Measurements from ENCODE around the gene OXCT2. TPM values are rescaled to one million over a fixed set of nuclear protein-coding genes. Genes with fewer than 3 reads are reported as not detected.
A peak's percentile ranks its signal among the peaks of the same experiment; 100 is the strongest.
"Not testable (repeated sequence)": the region's sequence is repeated elsewhere in the genome, so short reads cannot be mapped to it uniquely, and the experiment has no call there.

The OXCT2 gene
- total RNA-seq, 1 experiment from 2014 or later, result 1.1 TPM

- in situ Hi-C loops (cut with HindIII; ENCODE audit: low pct_unique_long_range_greater_than_20kb, low sequenced_read_pairs), result no loop called here
- DNase-seq (ENCODE audit: low read depth), result peak; percentile 62
Measured at GRCh38 chr1:39788758-39789570, 17.8 kb upstream of the OXCT2 start, which contains the start of gene BMP8B. Gene BMP8B (minus strand): TSS chr1:39788865. CDS start chr1:39788485, 380 bp downstream.

DNA sequence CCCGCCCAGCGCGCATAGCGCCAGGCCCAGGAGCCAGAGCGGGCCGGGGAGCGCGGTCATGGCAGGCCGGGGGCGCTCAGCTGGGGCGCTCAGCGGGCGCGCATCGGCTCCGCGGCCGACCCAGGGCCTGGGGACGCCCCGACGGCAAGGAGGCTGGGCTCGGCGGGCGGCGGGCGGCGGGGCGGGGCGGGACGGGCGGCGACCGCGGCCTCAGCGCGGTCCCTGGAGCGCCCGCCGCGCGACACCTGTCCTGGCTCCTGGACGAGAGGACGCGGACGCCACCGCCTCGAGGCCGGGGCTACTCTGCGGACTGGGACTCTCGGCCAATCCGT is 17.2 kb upstream of the OXCT2 start:
- DNase-seq (ENCODE audit: low read depth), result no peak
- in situ Hi-C loops (cut with HindIII; ENCODE audit: low pct_unique_long_range_greater_than_20kb, low sequenced_read_pairs), result no loop called here

DNA sequence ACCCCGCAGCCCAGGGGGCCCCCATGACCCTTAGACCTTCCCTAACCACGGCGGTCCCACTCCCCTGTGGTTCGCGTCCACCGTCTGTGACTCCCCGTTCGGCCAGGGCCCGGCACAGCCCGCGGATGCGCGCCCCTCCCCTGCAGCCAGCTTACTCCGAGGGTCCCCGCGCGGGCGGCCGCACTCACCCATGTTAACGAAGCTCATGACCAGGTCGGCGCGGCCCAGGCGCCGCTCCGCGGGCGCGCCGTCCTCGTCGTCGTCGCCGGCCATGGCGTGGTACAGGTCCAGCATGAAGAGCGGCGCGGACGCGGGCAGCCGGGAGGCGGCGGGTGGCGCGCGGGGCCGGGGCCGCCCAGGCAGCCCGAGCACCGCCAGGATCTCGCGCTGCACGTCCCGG is 16.8 kb upstream of the OXCT2 start:
- in situ Hi-C loops (cut with HindIII; ENCODE audit: low pct_unique_long_range_greater_than_20kb, low sequenced_read_pairs); DNase-seq (ENCODE audit: low read depth): not testable (repeated sequence)

DNA sequence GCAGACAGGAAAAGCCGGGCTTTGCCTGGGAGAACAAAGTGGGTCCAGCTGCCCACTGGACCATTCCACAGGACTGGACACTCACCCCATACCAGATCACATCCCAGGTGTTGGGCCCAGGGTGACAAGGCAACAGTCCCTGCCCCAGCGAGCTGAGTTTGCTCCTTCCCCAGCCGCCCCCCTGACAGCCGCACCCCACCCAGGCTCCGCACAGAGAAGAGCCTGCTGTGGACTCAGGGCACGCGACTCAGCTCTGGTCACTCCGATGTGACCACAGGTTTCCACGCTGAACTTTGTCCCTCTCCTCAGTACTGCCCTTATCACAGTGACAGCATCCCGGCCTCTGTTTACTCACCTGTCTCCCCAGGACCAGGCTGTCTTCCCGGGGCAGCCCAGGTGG is 16.3 kb upstream of the OXCT2 start:
- in situ Hi-C loops (cut with HindIII; ENCODE audit: low pct_unique_long_range_greater_than_20kb, low sequenced_read_pairs), result no loop called here
- no peak for DNase-seq (ENCODE audit: low read depth)

DNA sequence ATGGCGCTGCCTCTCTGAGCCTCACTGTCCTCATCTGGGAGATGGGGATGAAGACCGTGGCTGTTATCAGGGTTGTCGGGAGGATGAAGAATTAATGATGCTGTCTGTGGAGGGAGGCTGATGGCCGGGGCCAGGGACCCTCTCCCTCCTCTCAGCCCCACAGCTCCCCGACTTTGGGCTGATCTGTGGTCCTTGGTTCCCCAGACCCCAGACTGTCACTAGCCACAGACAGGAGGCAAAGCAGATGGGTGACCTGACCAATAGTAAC is 15.9 kb upstream of the OXCT2 start:
- in situ Hi-C loops (cut with HindIII; ENCODE audit: low pct_unique_long_range_greater_than_20kb, low sequenced_read_pairs), result not testable (repeated sequence)

DNA sequence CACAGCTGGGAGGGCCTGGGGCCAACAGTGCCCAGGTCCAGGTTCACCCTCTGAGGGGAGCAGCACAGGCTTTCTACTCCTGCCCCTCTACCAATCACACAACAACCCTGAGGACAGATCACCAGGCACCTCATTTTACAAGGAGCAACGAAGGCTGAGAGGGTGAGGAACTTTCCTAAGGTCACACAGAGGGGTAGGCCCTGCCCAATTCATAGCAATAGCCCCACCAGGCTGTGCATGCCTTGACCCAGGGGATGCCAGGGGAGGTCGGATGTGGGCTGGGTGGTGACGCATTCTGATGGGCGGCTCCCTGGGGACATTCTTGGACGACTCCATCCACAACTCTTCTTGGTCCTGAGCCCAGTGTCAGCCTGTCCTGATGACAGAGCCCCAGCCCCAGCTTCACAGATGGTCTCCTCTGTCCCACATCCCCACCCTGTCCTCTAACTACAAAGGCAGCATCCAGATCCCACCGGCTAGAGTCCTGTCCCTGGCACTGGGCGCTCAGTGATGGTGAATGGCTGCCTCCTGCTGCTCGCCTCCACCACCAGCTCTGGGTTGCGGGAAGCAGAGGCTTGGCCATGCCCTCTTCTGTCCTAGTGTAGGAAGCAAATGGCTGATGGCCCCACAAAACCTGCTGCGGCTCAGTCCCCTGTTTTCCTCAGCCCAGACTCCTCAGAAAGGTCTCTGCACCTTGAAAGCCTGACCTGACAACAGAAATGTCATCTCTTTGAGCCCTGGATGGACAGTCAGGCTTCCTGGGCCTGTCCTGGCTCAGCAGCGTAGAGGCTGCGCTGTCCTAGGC is 15.4 kb upstream of the OXCT2 start:
- in situ Hi-C loops (cut with HindIII; ENCODE audit: low pct_unique_long_range_greater_than_20kb, low sequenced_read_pairs); DNase-seq (ENCODE audit: low read depth): not testable (repeated sequence)

More for the DNA sequence above, 15.9 kb upstream of the OXCT2 start:
- DNase-seq (ENCODE audit: low read depth), result not testable (repeated sequence)

DNA sequence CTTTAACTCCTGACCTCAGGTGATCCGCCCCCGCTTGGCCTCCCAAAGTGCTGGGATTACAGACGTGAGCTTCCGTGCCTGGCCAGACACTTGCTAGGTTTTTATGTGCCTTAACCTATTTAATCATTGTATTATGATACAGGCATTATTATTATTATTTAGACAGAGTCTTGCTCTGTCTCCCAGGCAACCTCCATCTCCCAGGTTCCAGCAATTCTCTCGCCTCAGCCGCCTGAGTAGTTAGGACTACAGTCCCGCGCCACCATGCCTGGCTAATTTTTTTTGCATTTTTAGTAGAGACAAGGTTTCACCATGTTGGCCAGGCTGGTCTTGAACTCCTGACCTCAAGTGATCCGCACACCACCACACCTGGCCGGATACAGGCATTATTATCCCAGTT is 11.5 kb upstream of the OXCT2 start:
- in situ Hi-C loops (cut with HindIII; ENCODE audit: low pct_unique_long_range_greater_than_20kb, low sequenced_read_pairs); DNase-seq (ENCODE audit: low read depth): not testable (repeated sequence)

- in situ Hi-C loops (cut with HindIII; ENCODE audit: low pct_unique_long_range_greater_than_20kb, low sequenced_read_pairs), result no loop called here
- no peak for DNase-seq (ENCODE audit: low read depth)
Measured at GRCh38 chr1:39782103-39782502, 11.0 kb upstream of the OXCT2 start.

DNA sequence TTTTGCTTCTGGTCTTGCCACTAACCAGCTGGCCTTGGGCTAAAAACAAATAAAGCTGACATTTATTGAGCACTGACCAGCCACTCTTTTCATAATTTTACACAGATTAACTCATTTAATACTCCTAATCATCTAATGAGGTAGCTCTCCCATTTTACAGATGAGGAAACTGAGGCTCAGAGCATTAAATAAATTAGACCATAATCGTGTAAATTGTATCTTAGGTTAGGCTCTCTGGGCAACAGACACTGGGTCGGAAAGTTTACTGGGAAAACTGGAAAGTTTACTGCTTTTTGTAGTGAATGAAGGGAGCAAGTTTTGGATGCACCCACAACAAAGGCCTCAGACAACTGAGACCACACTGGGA is 10.2 kb upstream of the OXCT2 start:
- DNase-seq (ENCODE audit: low read depth), result no peak
- in situ Hi-C loops (cut with HindIII; ENCODE audit: low pct_unique_long_range_greater_than_20kb, low sequenced_read_pairs), result no loop called here

- in situ Hi-C loops (cut with HindIII; ENCODE audit: low pct_unique_long_range_greater_than_20kb, low sequenced_read_pairs), result no loop called here
- no peak for DNase-seq (ENCODE audit: low read depth)
Measured at GRCh38 chr1:39779821-39780220, 8.7 kb upstream of the OXCT2 start.

GRCh38 chr1:39779137-39779536 is 8.0 kb upstream of the OXCT2 start:
- no peak for DNase-seq (ENCODE audit: low read depth)
- in situ Hi-C loops (cut with HindIII; ENCODE audit: low pct_unique_long_range_greater_than_20kb, low sequenced_read_pairs), result no loop called here

DNA sequence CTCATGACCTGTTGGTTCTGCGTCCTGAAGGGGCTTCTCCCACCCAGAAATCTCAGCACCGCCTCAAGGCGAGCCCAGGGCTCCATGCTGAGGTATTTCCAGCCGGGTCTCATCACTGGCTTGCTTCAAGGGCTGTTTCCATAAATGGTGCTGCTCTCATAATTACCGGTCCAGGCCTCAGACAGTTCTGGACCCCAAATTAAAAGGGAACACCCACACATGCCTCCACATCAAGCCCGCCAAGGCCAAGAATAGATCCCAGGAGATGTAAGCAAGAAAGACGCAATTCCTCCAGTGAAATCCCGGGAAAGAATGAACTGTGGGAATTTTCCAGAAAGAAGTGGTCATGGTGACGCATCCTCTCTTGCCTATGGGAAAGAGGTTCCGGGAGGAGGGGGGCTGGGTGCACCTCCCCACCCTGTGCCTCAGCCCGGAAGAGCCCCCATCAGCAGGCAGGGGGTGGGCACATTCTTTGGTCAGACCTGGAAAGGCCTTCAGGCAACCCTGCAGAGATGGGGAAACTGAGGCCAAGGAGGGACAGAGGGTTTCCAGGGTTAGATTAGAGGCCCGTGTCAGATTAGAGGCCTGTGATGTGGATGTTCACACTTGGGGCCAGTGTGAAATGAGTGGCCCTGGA is 7.4 kb upstream of the OXCT2 start:
- in situ Hi-C loops (cut with HindIII; ENCODE audit: low pct_unique_long_range_greater_than_20kb, low sequenced_read_pairs); DNase-seq (ENCODE audit: low read depth): not testable (repeated sequence)

DNA sequence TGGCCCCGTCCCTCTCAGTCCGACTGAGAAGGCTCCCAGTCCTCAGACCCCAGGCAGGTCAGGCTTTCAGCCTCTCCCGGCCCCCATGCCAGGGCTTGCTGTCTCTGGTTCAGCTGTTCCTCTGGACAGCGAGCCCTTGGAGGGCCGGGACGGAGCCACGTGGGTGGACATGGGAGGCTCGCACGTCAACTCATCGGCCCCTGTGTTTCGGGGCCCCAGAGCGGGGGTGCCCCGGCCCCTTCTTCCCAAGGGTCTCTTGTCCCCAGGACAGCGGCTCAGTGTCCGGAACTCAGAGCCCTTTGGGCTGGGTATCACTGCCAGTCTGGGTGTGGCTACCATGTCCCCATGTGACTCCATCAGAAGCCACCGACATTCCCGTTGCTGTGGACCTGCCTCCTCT is 6.7 kb upstream of the OXCT2 start:
- DNase-seq (ENCODE audit: low read depth); in situ Hi-C loops (cut with HindIII; ENCODE audit: low pct_unique_long_range_greater_than_20kb, low sequenced_read_pairs): not testable (repeated sequence)

GRCh38 chr1:39777306-39777705 is 6.2 kb upstream of the OXCT2 start:
- DNase-seq (ENCODE audit: low read depth), result no peak
- in situ Hi-C loops (cut with HindIII; ENCODE audit: low pct_unique_long_range_greater_than_20kb, low sequenced_read_pairs), result no loop called here

- in situ Hi-C loops (cut with HindIII; ENCODE audit: low pct_unique_long_range_greater_than_20kb, low sequenced_read_pairs), result no loop called here
- DNase-seq (ENCODE audit: low read depth), result no peak
Measured at GRCh38 chr1:39776886-39777285, 5.7 kb upstream of the OXCT2 start.

DNA sequence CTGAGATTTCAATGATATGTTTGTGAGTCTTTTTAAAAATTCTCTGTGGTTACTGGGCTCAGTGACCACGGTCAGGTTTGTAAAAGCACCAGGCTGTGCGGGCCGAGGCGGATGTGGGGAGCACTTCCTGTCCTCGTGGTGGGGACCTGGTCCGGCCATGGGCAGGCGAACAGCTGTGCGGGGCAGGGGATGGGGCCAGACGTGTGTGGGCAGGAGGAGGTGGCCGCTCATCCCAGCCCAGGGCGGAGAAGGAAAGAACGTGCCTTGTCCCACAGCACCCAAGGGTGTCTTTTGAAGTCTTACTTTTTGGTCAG is 5.2 kb upstream of the OXCT2 start:
- no peak for DNase-seq (ENCODE audit: low read depth)
- in situ Hi-C loops (cut with HindIII; ENCODE audit: low pct_unique_long_range_greater_than_20kb, low sequenced_read_pairs), result no loop called here

GRCh38 chr1:39775676-39776399 is 4.7 kb upstream of the OXCT2 start:
- DNase-seq (ENCODE audit: low read depth); in situ Hi-C loops (cut with HindIII; ENCODE audit: low pct_unique_long_range_greater_than_20kb, low sequenced_read_pairs): not testable (repeated sequence)

DNA sequence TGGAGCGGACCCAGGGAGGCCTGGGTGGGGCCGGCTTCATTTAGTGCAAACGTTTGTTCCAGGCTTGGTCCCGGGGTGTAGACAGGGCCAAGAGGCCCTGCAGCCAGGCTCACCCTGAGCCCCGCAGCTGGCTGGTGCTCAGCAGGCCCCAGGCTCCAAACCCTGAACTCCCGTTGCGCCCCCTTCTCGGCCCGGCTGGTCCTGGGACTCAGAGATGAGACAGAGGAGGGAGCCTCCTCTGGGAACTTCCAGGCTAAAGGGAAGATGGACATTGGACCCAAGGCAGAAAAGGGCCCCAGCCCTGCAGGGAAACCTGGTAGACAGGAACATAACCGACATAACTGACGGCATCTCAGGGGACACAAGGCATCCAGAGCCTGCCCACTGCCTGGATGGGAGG is 4.0 kb upstream of the OXCT2 start:
- DNase-seq (ENCODE audit: low read depth); in situ Hi-C loops (cut with HindIII; ENCODE audit: low pct_unique_long_range_greater_than_20kb, low sequenced_read_pairs): not testable (repeated sequence)
